OCI-LY7 (cell line): ENCODE data around the gene FOXN3.

Experiments used
- EZH2phosphoT487 ChIP-seq: fragments of 200-600 bp; sonication (generic); IDR thresholded peaks from 2 replicates; pipeline ENCODE4 v1.6.1; 2018; ENCODE audit warnings: low read depth, borderline replicate concordance, mild to moderate bottlenecking, mixed run types, antibody characterized with exemption, low read length, moderate library complexity, mixed read lengths
- TF ChIP-seq, protein P1 (sequence below): fragments of 200-600 bp; sonication (generic); conservative IDR thresholded peaks from 2 replicates; pipeline ENCODE4 v1.5.1; 2014; ENCODE audit warnings: mild to moderate bottlenecking, antibody characterized with exemption, low read length, moderate library complexity, mixed read lengths

DNA sequence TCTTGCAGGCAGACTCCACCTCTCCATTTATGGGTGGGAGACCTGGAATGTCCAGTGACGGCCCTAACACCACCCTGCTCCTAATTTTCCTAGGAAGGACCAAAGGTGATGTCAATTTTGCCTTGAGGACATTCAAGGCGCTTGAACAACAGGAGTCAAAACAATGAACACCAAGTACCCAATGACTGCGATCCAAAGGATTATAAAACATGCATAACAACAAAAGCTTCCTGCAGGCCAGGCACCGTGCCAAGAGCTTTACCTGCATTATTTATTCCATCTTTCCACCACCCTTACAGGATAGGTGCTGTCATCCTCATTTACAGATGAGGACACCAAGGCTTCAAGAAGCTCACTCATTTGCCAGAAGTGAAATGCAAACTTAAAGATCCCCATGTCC is 15.2 kb upstream of the FOXN3 start:
- TF ChIP-seq, protein P1, sequence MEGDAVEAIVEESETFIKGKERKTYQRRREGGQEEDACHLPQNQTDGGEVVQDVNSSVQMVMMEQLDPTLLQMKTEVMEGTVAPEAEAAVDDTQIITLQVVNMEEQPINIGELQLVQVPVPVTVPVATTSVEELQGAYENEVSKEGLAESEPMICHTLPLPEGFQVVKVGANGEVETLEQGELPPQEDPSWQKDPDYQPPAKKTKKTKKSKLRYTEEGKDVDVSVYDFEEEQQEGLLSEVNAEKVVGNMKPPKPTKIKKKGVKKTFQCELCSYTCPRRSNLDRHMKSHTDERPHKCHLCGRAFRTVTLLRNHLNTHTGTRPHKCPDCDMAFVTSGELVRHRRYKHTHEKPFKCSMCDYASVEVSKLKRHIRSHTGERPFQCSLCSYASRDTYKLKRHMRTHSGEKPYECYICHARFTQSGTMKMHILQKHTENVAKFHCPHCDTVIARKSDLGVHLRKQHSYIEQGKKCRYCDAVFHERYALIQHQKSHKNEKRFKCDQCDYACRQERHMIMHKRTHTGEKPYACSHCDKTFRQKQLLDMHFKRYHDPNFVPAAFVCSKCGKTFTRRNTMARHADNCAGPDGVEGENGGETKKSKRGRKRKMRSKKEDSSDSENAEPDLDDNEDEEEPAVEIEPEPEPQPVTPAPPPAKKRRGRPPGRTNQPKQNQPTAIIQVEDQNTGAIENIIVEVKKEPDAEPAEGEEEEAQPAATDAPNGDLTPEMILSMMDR, result no peak
- TF ChIP-seq EZH2phosphoT487, result no peak
